Spleen (tissue), 11 donors: ENCODE measurements around the gene MVK. TPM values are rescaled to one million over a fixed set of nuclear protein-coding genes. Genes with fewer than 3 reads are reported as not detected.

Experiments used
- DNase-seq: peaks from one replicate; pipeline ENCODE4 v3.0.0-alpha.2; 2020
- H3K27ac ChIP-seq, 8 donors: fragments of 200-600 bp; sonication (generic) in 7 of 8; 1 replicate in 4 of 8; 2 replicates in 4 of 8; pipeline versions ENCODE4 v1.5.0 to v1.8.0; 2016 to 2021; ENCODE audit warnings: inconsistent platforms in 4 of 8, mild to moderate bottlenecking in 4 of 8, moderate library complexity in 1 of 8
- H3K27me3 ChIP-seq, 7 donors: fragments of 200-600 bp; sonication (generic) in 6 of 7; replicated peaks in 1 of 7; 1 replicate in 4 of 7; 2 replicates in 3 of 7; pipeline versions ENCODE4 v1.5.0 to v1.8.0; 2016 to 2021; ENCODE audit warnings: inconsistent platforms in 3 of 7, mild to moderate bottlenecking in 1 of 7
- H3K36me3 ChIP-seq, 6 donors: fragments of 200-600 bp; sonication (generic) in 5 of 6; 1 replicate in 4 of 6; 2 replicates in 2 of 6; pipeline versions ENCODE4 v1.5.0 to v1.8.0; 2016 to 2021; ENCODE audit warnings: inconsistent platforms in 2 of 6
- H3K4me1 ChIP-seq, 6 donors: fragments of 200-600 bp; sonication (generic) in 5 of 6; 1 replicate in 3 of 6; 2 replicates in 3 of 6; pipeline versions ENCODE4 v1.5.0 to v1.8.0; 2016 to 2021; ENCODE audit warnings: inconsistent platforms in 3 of 6
- H3K4me3 ChIP-seq, 8 donors: fragments of 200-600 bp; sonication (generic) in 7 of 8; 1 replicate in 4 of 8; 2 replicates in 4 of 8; pipeline versions ENCODE4 v1.5.0 to v1.8.0; 2016 to 2021; ENCODE audit warnings: inconsistent platforms in 4 of 8, mild to moderate bottlenecking in 4 of 8, moderate library complexity in 2 of 8
- H3K9me3 ChIP-seq, 8 donors: fragments of 200-600 bp; sonication (generic) in 7 of 8; 1 replicate in 4 of 8; 2 replicates in 4 of 8; pipeline versions ENCODE4 v1.5.0 to v1.8.0; 2016 to 2021; ENCODE audit warnings: inconsistent platforms in 4 of 8
- CTCF ChIP-seq, 11 experiments: fragments of 200-600 bp in 7 of 11; fragments of 450-650 bp in 4 of 11; sonication (generic) in 4 of 11; IDR thresholded peaks in 8 of 11; conservative IDR thresholded peaks in 3 of 11; 1 replicate in 7 of 11; 2 replicates in 4 of 11; pipeline versions ENCODE4 v1.4.0 to v1.8.0; 2016 to 2021; ENCODE audit warnings: antibody characterized with exemption in 11 of 11, inconsistent platforms in 4 of 11, mild to moderate bottlenecking in 1 of 11
- POLR2A ChIP-seq, 3 donors: fragments of 450-650 bp; IDR thresholded peaks; one replicate each; pipeline ENCODE4 v1.5.1; 2017; ENCODE audit warnings: antibody characterized with exemption in 3 of 3, mild to moderate bottlenecking in 1 of 3
- POLR2AphosphoS5 ChIP-seq, 3 donors: sonication (generic); formaldehyde crosslinking; IDR thresholded peaks; one replicate each; pipeline ENCODE4 v1.5.1; 2017; ENCODE audit warnings: antibody characterized with exemption in 3 of 3
- WGBS, 5 donors: extraction: QIAGEN DNeasy Blood & Tissue Kit in 3 of 5; methylation state at CpG; one replicate each; pipeline versions ENCODE4 v1.1.5 to v1.1.7; 2013 to 2018; 5-methylcytosine and 5-hydroxymethylcytosine counted together
- intact Hi-C: fragments of 100-400 bp; cut with DNase I; formaldehyde crosslinking; loops from one replicate; pipeline ENCODE4 v1.15.0; 2023; ENCODE audit warnings: low total_unique reads
- polyA plus RNA-seq, 3 donors: library from polyadenylated mRNA; stranded (reverse); fragments of 200-250 nt; gene quantifications; one replicate each; pipeline ENCODE4 v1.2.1, GENCODE V29; 2013
- total RNA-seq, 7 donors: library from RNA; depleted of rRNA in 3 of 7; stranded (reverse); fragments of >200 nt in 3 of 7; fragmentation: NEBNext Ultra II Directional in 4 of 7; extraction: Animal tissue kit (Norgen Biotek cat#: 25700) in 4 of 7; gene quantifications; one replicate each; pipeline versions ENCODE4 v1.1.0 to v1.2.1, GENCODE V29; 2016 to 2021
- donor health status: healthy with polysubstance abuse.
- donor health status: DM: no; HTN: no; CAD: no; lungs with moderate emphysema.
- donor health status: DM: no; HTN: no; CAD: no.
- donor health status: Bipolar disorder and iron deficiency.
- donor health status: healthy.
- donor health status: DM: no; HTN: no; CAD: no.
- donor health status: DM: yes; HTN: yes; CAD: no.

The MVK gene
- total and polyA plus RNA-seq, 10 donors: 6.2 to 16.5 (median 9.4) TPM

GRCh38 chr12:109535863-109536250, 37.7 kb upstream of the MVK start:
- DNase-seq: no peak
- Histone ChIP-seq H3K9me3 (no peaks in the 10 kb centered on the region), H3K27me3 (no peaks in the 10 kb centered on the region), H3K4me3 (no peak overlapping the region), H3K27ac (peak overlapping the region in 2 of 8 donors; percentile 9 to 26), H3K36me3 (peaks cover 0 to 74% (median 45%) of the 10 kb centered on the region in 6 donors), H3K4me1 (peaks cover 0 to 10% (median 0%) of the 10 kb centered on the region in 6 donors)
- WGBS, 5 donors: 79 to 84% (median 80%) methylated on average over 5 of the region's 5 CpGs
- TF ChIP-seq CTCF (IDR thresholded peaks at IDR 0.05 in 8 of 11, conservative IDR thresholded peaks at IDR 0.05 in 3 of 11): no peak
- no peak for TF ChIP-seq POLR2AphosphoS5 (IDR thresholded peaks at IDR 0.05)
- no peak for TF ChIP-seq POLR2A (IDR thresholded peaks at IDR 0.05)
- intact Hi-C loops: no loop called here

GRCh38 chr12:109537136-109537535, 36.5 kb upstream of the MVK start:
- no peak for DNase-seq
- H3K4me1 ChIP-seq: peaks cover 0 to 10% (median 0%) of the 10 kb centered on the region in 6 donors
- H3K27ac ChIP-seq: no peak overlapping the region
- H3K27me3 ChIP-seq: no peaks in the 10 kb centered on the region
- peaks cover 0 to 61% (median 33%) of the 10 kb centered on the region in 6 donors for H3K36me3 ChIP-seq
- no peak for TF ChIP-seq POLR2A (IDR thresholded peaks at IDR 0.05)
- no peak for TF ChIP-seq POLR2AphosphoS5 (IDR thresholded peaks at IDR 0.05)
- TF ChIP-seq CTCF (IDR thresholded peaks at IDR 0.05 in 8 of 11, conservative IDR thresholded peaks at IDR 0.05 in 3 of 11): no peak
- 89 to 96% (median 95%) methylated on average over 8 of the region's 8 CpGs for WGBS, 5 donors
- intact Hi-C loops: no loop called here
- H3K4me3 ChIP-seq: no peak overlapping the region
- no peaks in the 10 kb centered on the region for H3K9me3 ChIP-seq

GRCh38 chr12:109538191-109538863, 35.3 kb upstream of the MVK start:
- TF ChIP-seq POLR2A (IDR thresholded peaks at IDR 0.05): no peak
- no peak for TF ChIP-seq CTCF (IDR thresholded peaks at IDR 0.05 in 8 of 11, conservative IDR thresholded peaks at IDR 0.05 in 3 of 11)
- TF ChIP-seq POLR2AphosphoS5 (IDR thresholded peaks at IDR 0.05): no peak
- H3K36me3 ChIP-seq: peaks cover 0 to 49% (median 22%) of the 10 kb centered on the region in 6 donors
- no peak overlapping the region for H3K4me3 ChIP-seq
- no peaks in the 10 kb centered on the region for H3K9me3 ChIP-seq
- WGBS, 5 donors: 82 to 88% (median 87%) methylated on average over 16 of the region's 16 CpGs
- DNase-seq: no peak
- H3K27ac ChIP-seq: no peak overlapping the region
- H3K27me3 ChIP-seq: no peaks in the 10 kb centered on the region
- intact Hi-C loops: no loop called here
- peaks cover 0 to 10% (median 0%) of the 10 kb centered on the region in 6 donors for H3K4me1 ChIP-seq

GRCh38 chr12:109539508-109539907, 34.1 kb upstream of the MVK start:
- H3K9me3 ChIP-seq: no peaks in the 10 kb centered on the region
- H3K4me1 ChIP-seq: peaks cover 0 to 10% (median 0%) of the 10 kb centered on the region in 6 donors
- DNase-seq: no peak
- 68 to 86% (median 74%) methylated on average over 9 of the region's 9 CpGs for WGBS, 5 donors
- TF ChIP-seq POLR2AphosphoS5 (IDR thresholded peaks at IDR 0.05): no peak
- intact Hi-C loops: no loop called here
- H3K4me3 ChIP-seq: no peak overlapping the region
- no peaks in the 10 kb centered on the region for H3K27me3 ChIP-seq
- no peak overlapping the region for H3K27ac ChIP-seq
- peaks cover 0 to 38% (median 15%) of the 10 kb centered on the region in 6 donors for H3K36me3 ChIP-seq
